NCI-H82 (cell line): ENCODE measurements around the gene NECAB2.

Source experiments
- DNase-seq: peaks from one replicate; lab custom pipeline; 2025; lab: John Stamatoyannopoulos, UW

Gene NECAB2

GRCh38 chr16:84045001-84045817, 77.2 kb downstream of the NECAB2 start:
- no peak for DNase-seq

GRCh38 chr16:84045818-84046470, 77.9 kb downstream of the NECAB2 start:
- no peak for DNase-seq

GRCh38 chr16:84047206-84047605, 79.2 kb downstream of the NECAB2 start:
- DNase-seq, result no peak

DNA sequence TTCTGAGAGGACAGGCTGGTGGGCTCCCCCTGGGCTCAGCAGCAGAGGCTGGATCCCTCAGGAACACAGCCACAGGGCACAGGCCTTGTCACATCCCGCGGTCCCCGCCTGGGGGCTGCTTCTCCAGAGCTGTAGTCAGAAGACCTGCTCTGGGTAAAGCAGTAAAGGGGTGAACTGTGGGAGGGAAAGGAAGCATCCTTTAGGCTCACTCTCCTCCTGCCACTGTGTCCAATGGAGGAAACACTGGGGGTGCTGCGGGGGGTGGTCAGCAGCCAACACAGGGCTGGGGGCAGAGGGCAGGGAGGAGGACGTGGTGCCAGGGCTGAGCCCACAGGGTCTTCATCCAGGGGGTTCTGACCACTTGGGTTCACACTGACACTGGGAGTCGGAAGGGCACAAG, 79.6 kb downstream of the NECAB2 start:
- DNase-seq, result no peak

DNA sequence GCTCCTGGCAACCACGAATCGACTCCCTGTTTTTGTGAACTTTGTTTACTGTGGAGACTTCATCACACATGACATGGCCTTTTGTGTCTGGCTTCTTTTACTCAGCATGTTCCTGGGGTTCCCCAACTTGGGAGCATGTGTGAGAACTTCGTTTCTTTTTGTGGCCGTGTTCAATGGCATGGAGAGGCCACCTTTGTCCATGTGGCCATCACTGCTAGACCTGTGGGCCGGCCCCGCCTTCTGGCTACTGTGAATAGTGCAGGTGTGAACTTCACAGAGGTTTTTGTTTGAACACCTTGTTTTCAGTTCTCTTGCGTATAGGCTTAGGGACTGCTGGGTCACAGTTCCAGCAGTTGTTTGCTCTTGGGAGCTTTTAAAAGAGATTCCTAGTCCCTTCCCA, 80.2 kb downstream of the NECAB2 start:
- peak; percentile 26 for DNase-seq

DNA sequence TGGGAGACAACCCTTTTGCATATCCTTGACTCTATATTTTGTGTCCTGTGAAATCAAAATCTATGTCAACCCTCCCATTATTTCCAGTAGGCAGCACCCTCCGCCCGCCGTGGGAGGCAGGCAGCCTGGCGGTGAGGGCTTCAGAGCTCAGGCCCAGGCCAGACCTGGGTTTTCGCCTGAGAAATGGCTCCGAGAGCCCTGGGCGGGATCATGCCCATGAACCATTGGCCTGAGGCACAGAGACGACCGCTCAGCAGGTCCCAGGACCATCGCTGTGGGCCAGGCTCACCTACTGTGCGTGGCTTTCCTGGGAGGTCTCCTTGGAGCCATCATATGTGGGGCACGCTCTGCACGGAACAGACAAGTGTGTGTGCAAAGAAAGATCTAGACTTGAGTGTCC, 80.8 kb downstream of the NECAB2 start:
- no peak for DNase-seq

GRCh38 chr16:84049403-84050060, 81.5 kb downstream of the NECAB2 start:
- DNase-seq, result no peak

DNA sequence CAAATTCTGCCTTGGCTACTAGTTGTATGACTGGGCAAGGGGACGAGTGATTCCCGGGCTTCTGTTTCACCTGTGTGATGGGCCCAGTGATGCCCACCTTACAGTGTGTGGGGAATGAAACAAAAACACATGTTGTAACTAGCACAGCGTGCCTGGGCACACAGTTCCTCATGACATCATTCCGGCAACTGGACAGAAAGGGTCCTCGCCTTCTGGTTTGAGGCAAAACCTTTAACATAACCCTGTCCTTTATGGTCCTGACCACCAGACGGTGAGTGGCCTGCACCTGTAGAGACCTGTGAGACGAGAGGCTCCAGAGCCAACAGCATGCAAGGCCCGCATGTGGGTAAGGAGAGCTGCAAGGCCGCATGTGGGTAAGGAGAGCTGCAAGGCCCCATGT, 82.3 kb downstream of the NECAB2 start:
- no peak for DNase-seq

DNA sequence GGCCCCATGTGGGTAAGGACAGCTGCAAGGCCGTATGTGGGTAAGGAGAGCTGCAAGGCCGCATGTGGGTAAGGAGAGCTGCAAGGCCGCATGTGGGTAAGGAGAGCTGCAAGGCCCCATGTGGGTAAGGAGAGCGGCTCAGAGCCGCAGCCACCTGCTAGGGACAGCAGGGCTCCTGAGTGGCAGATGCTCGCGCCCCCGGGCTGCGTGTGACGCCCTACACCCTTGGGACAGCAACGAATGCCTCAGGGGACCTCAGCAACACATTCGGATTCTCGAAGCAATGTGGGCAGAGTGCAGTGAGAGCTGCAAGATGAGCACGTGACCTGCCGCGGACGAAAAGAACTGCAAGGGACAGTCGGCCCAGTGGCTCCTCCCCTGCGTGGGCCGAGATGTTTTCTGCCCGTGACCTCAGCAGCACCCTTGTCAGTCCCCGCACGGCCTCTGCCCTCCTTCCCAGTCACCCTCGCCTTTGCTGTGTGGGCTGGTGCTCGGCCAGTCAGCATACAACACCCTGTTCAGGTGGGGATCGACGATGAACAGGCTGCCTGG, 84.1 kb downstream of the NECAB2 start:
- DNase-seq, result no peak
